ENCODE data around the gene MARF1. TPM values are rescaled to one million over a fixed set of nuclear protein-coding genes. Genes with fewer than 3 reads are reported as not detected.

Gene MARF1
- total RNA-seq, 1 experiment from 2014 or later, result 57.6 TPM

DNA sequence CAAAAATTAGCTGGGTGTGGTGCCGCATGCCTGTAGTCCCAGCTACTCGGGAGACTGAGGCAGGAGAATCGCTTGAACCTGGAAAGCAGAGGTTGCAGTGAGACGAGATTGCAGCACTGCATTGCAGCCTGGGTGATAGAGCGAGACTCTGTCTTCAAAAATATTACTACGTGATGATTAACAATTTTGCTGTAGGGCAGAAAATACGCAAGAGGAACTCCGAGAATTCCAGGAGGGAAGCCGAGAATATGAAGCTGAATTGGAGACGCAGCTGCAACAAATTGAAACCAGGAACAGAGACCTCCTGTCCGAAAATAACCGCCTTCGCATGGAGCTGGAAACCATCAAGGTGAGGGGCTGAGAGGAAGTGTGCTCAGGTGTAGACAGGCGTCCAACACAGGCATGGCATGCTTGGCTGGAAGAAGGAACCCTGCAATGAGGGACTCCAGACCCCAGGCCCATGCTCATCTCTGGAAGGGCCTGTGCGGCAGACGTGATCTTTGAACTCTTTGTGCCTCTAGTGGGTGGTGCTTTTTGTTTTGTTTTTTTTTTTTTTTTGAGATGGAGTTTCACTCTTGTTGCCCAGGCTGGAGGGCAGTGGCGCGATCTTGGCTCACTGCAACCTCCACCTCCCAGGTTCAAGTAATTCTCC lies 24.3 kb upstream of the MARF1 start:
- Mint-ChIP-seq H3K36me3 (ENCODE audit: insufficient read depth, unreplicated experiment) (peaks cover 48% of the 10 kb centered on the region), H3K9me3 (ENCODE audit: low read depth, unreplicated experiment) (no peaks in the 10 kb centered on the region), H3K4me1 (ENCODE audit: low read depth, unreplicated experiment) (no peaks in the 10 kb centered on the region), H3K4me3 (ENCODE audit: low read depth, unreplicated experiment) (no peak overlapping the region), H3K27me3 (ENCODE audit: unreplicated experiment) (no peaks in the 10 kb centered on the region), H3K27ac (ENCODE audit: unreplicated experiment) (no peak overlapping the region)
- no TSS peak for BruUV-seq (replicated peaks)
- CTCF ChIA-PET, result interaction anchor here (0.5 to 0.6 kb wide), 2 partner anchors 68 to 262 kb away, joined by 3 to 4 read pairs; no protein-coding TSS in a partner anchor
- TF ChIP-seq, protein P1, sequence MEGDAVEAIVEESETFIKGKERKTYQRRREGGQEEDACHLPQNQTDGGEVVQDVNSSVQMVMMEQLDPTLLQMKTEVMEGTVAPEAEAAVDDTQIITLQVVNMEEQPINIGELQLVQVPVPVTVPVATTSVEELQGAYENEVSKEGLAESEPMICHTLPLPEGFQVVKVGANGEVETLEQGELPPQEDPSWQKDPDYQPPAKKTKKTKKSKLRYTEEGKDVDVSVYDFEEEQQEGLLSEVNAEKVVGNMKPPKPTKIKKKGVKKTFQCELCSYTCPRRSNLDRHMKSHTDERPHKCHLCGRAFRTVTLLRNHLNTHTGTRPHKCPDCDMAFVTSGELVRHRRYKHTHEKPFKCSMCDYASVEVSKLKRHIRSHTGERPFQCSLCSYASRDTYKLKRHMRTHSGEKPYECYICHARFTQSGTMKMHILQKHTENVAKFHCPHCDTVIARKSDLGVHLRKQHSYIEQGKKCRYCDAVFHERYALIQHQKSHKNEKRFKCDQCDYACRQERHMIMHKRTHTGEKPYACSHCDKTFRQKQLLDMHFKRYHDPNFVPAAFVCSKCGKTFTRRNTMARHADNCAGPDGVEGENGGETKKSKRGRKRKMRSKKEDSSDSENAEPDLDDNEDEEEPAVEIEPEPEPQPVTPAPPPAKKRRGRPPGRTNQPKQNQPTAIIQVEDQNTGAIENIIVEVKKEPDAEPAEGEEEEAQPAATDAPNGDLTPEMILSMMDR (IDR thresholded peaks at IDR 0.05; ENCODE audit: unreplicated experiment), result no peak
- intact Hi-C loops (cut with micrococcal nuclease; ENCODE audit: unreplicated experiment), result no loop called here
- DNase-seq, result no peak

DNA sequence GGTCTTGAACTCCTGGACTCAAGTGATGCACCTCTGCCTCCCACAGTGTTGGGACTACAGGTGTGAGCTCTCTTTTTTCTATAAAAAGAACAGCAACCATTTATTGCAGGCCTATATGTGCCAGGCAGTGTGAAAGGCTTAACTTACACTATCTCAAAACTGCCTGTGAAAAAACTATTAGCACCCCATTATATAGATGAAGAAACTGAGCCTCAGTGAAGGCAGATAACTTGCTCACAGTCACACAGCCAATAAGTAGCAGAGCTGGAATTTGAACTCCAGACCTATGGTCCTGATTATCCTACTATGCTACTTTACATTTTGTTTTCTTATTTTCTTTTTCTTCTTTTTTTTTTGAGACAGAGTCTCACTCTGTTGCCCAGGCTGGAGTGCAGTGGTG lies 22.2 kb upstream of the MARF1 start:
- no peaks in the 10 kb centered on the region for H3K27me3 Mint-ChIP-seq (ENCODE audit: unreplicated experiment)
- no peak for DNase-seq
- no TSS peak for BruUV-seq (replicated peaks)
- no peaks in the 10 kb centered on the region for H3K4me1 Mint-ChIP-seq (ENCODE audit: low read depth, unreplicated experiment)
- H3K9me3 Mint-ChIP-seq (ENCODE audit: low read depth, unreplicated experiment), result no peaks in the 10 kb centered on the region
- H3K4me3 Mint-ChIP-seq (ENCODE audit: low read depth, unreplicated experiment), result no peak overlapping the region
- TF ChIP-seq, protein P1 (IDR thresholded peaks at IDR 0.05; ENCODE audit: unreplicated experiment), result no peak
- H3K27ac Mint-ChIP-seq (ENCODE audit: unreplicated experiment), result no peak overlapping the region
- CTCF ChIA-PET, result interaction anchor here (0.7 to 0.8 kb wide), 2 partner anchors 20 to 43 kb away, joined by 3 to 4 read pairs; no protein-coding TSS in a partner anchor
- H3K36me3 Mint-ChIP-seq (ENCODE audit: insufficient read depth, unreplicated experiment), result peaks cover 50% of the 10 kb centered on the region
- intact Hi-C loops (cut with micrococcal nuclease; ENCODE audit: unreplicated experiment), result no loop called here

DNA sequence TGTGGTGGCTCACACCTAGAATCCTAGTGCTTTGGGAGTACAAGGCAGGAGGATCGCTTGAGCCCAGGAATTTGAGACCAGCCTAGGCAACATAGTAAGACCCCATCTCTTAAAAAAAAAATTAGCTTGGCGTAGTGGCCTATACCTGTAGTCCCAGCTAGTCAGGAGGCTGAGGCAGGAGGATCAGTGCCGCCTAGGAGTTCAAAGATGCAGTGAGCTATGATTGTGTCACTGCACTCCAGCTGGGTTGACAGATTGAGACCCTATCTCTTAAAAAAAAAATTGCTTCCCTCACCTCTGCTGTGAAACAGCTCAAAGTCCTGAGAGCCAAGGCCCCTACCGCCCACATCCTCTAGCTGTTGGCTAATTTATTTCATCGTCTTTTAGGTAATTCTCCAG lies 17.2 kb upstream of the MARF1 start:
- CTCF ChIA-PET, result no interaction called here
- Mint-ChIP-seq H3K27me3 (ENCODE audit: unreplicated experiment) (no peaks in the 10 kb centered on the region), H3K4me3 (ENCODE audit: low read depth, unreplicated experiment) (no peak overlapping the region), H3K27ac (ENCODE audit: unreplicated experiment) (no peak overlapping the region), H3K4me1 (ENCODE audit: low read depth, unreplicated experiment) (no peaks in the 10 kb centered on the region), H3K36me3 (ENCODE audit: insufficient read depth, unreplicated experiment) (peaks cover 14% of the 10 kb centered on the region), H3K9me3 (ENCODE audit: low read depth, unreplicated experiment) (no peaks in the 10 kb centered on the region)
- DNase-seq, result no peak
- intact Hi-C loops (cut with micrococcal nuclease; ENCODE audit: unreplicated experiment), result no loop called here
- BruUV-seq (replicated peaks), result no TSS peak
- TF ChIP-seq, protein P1 (IDR thresholded peaks at IDR 0.05; ENCODE audit: unreplicated experiment), result no peak

DNA sequence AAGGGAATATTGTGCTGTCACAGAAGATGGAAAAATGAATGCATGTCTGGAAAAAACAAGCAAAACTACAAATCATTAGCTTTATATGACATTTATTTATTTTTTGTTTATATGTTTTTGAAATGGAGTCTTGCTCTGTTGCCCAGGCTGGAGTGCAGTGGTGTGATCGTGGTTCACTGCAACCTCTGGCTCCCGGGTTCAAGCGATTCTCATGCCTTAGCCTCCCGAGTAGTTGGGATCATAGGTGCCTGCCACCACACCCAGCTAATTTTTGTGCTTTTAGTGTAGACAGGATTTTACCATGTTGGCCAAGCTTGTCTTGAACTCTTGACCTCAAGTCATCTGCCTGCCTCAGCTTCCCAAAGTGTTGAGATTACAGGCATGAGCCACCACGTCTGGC lies 15.6 kb upstream of the MARF1 start:
- no peaks in the 10 kb centered on the region for H3K9me3 Mint-ChIP-seq (ENCODE audit: low read depth, unreplicated experiment)
- no peak overlapping the region for H3K4me3 Mint-ChIP-seq (ENCODE audit: low read depth, unreplicated experiment)
- peaks cover 13% of the 10 kb centered on the region for H3K36me3 Mint-ChIP-seq (ENCODE audit: insufficient read depth, unreplicated experiment)
- H3K4me1 Mint-ChIP-seq (ENCODE audit: low read depth, unreplicated experiment), result no peaks in the 10 kb centered on the region
- DNase-seq, result no peak
- CTCF ChIA-PET, result no interaction called here
- H3K27ac Mint-ChIP-seq (ENCODE audit: unreplicated experiment), result no peak overlapping the region
- intact Hi-C loops (cut with micrococcal nuclease; ENCODE audit: unreplicated experiment), result no loop called here
- BruUV-seq (replicated peaks), result no TSS peak
- TF ChIP-seq, protein P1 (IDR thresholded peaks at IDR 0.05; ENCODE audit: unreplicated experiment), result no peak
- H3K27me3 Mint-ChIP-seq (ENCODE audit: unreplicated experiment), result no peaks in the 10 kb centered on the region

Data from Calu3 (cell line).